Neural cell (in vitro differentiated cells): ENCODE data around the gene ARHGAP30. TPM values are rescaled to one million over a fixed set of nuclear protein-coding genes. Genes with fewer than 3 reads are reported as not detected.
"Not testable (repeated sequence)": the region's sequence is repeated elsewhere in the genome, so short reads cannot be mapped to it uniquely, and the experiment has no call there.

Source experiments
- H2AFZ ChIP-seq: fragments of 200-600, 300-800 bp; sonication (generic), shearing (Covaris generic); 2 replicates; pipeline ENCODE4 v1.6.0; 2014; ENCODE audit warnings: low read depth, mild to moderate bottlenecking, antibody characterized with exemption, low read length, moderate library complexity
- H3F3A ChIP-seq: fragments of 200-600 bp; shearing (Covaris generic); 2 replicates; pipeline ENCODE4 v1.6.1; 2016; ENCODE audit warnings: mild to moderate bottlenecking, moderate library complexity, mixed read lengths, antibody characterized with exemption, low read length; ENCODE audit not compliant: insufficient read depth, poor library complexity, severe bottlenecking
- H3K27ac ChIP-seq: fragments of 200-600, 300-800 bp; sonication (generic), shearing (Covaris generic); 2 replicates; pipeline ENCODE4 v1.5.1; 2014; ENCODE audit warnings: mild to moderate bottlenecking, low read length, moderate library complexity
- H3K27me3 ChIP-seq: fragments of 300-800, 200-600 bp; sonication (generic), shearing (Covaris generic); 2 replicates; pipeline ENCODE4 v1.6.0; 2014; ENCODE audit warnings: mild to moderate bottlenecking, low read depth, low read length, moderate library complexity; ENCODE audit not compliant: insufficient read depth
- H3K36me3 ChIP-seq: fragments of 300-800, 200-600 bp; sonication (generic), shearing (Covaris generic); 2 replicates; pipeline ENCODE4 v1.5.1; 2014; ENCODE audit warnings: mild to moderate bottlenecking, antibody characterized with exemption, low read length, moderate library complexity; ENCODE audit not compliant: insufficient read depth
- H3K4me2 ChIP-seq: fragments of 300-800, 200-600 bp; sonication (generic), shearing (Covaris generic); 2 replicates; pipeline ENCODE4 v1.6.0; 2014; ENCODE audit warnings: mild to moderate bottlenecking, low read length
- H3K4me3 ChIP-seq: fragments of 300-800, 200-600 bp; sonication (generic), shearing (Covaris generic); 2 replicates; pipeline ENCODE4 v1.5.1; 2014; ENCODE audit warnings: mild to moderate bottlenecking, low read length, moderate library complexity
- H3K79me2 ChIP-seq: fragments of 200-600 bp; shearing (Covaris generic); replicated peaks from 2 replicates; pipeline ENCODE4 v1.6.0; 2014; ENCODE audit warnings: mild to moderate bottlenecking, low read length, moderate library complexity; ENCODE audit not compliant: insufficient read depth
- H3K9ac ChIP-seq: fragments of 300-800, 200-600 bp; sonication (generic), shearing (Covaris generic); 2 replicates; pipeline ENCODE4 v1.6.1; 2016; ENCODE audit warnings: mild to moderate bottlenecking, low read length, mixed read lengths
- H3K9me2 ChIP-seq: fragments of 200-600 bp; shearing (Covaris generic); 2 replicates; pipeline ENCODE4 v1.6.1; 2016; ENCODE audit warnings: mild to moderate bottlenecking, low read length, mixed read lengths; ENCODE audit not compliant: insufficient read depth
- H3K9me3 ChIP-seq: fragments of 200-600, 300-800 bp; sonication (generic), shearing (Covaris generic); 2 replicates; pipeline ENCODE4 v1.6.1; 2016; ENCODE audit warnings: mild to moderate bottlenecking, mixed run types, low read length, moderate library complexity, mixed read lengths
- H4K20me1 ChIP-seq: fragments of 200-600 bp; shearing (Covaris generic); 2 replicates; pipeline ENCODE4 v1.6.1; 2016; ENCODE audit warnings: mild to moderate bottlenecking, mixed run types; ENCODE audit not compliant: insufficient read depth
- EP300 ChIP-seq: fragments of 450-650 bp; conservative IDR thresholded peaks from 2 replicates; pipeline ENCODE4 v1.6.1; 2014; ENCODE audit warnings: antibody characterized with exemption, mild to moderate bottlenecking, moderate library complexity; ENCODE audit not compliant: poor library complexity, severe bottlenecking
- EZH2 ChIP-seq: fragments of 200-600, 300-800 bp; shearing (Covaris generic), sonication (generic); IDR thresholded peaks from 2 replicates; pipeline ENCODE4 v1.6.1; 2014; ENCODE audit warnings: antibody characterized with exemption, low read length, borderline replicate concordance, mild to moderate bottlenecking; ENCODE audit not compliant: insufficient read depth, poor library complexity, severe bottlenecking
- MXI1 ChIP-seq: fragments of 450-650 bp; conservative IDR thresholded peaks from 2 replicates; pipeline ENCODE4 v1.6.1; 2014; ENCODE audit warnings: antibody characterized with exemption, mild to moderate bottlenecking; ENCODE audit not compliant: poor library complexity, severe bottlenecking
- POLR2AphosphoS5 ChIP-seq: IDR thresholded peaks from 2 replicates; pipeline ENCODE4 v1.6.1; 2012
- RAD21 ChIP-seq: fragments of 450-650 bp; conservative IDR thresholded peaks from 2 replicates; pipeline ENCODE4 v1.6.1; 2014; ENCODE audit warnings: antibody characterized with exemption, mild to moderate bottlenecking, moderate library complexity
- SMC3 ChIP-seq: fragments of 450-650 bp; conservative IDR thresholded peaks from 2 replicates; pipeline ENCODE4 v1.6.1; 2014; ENCODE audit warnings: antibody characterized with exemption, mild to moderate bottlenecking, moderate library complexity; ENCODE audit not compliant: poor library complexity
- TAF1 ChIP-seq: IDR thresholded peaks from 2 replicates; pipeline ENCODE4 v1.6.1; 2012; ENCODE audit warnings: low read depth
- polyA plus RNA-seq: library from polyadenylated mRNA; depleted of rRNA; stranded (reverse); fragments of >200 nt; gene quantifications from 2 replicates; pipeline ENCODE4 v1.2.3, GENCODE V29; 2014
- TF ChIP-seq, protein P1 (sequence below): fragments of 450-650 bp; IDR thresholded peaks from 2 replicates; pipeline ENCODE4 v1.5.1; 2014; ENCODE audit warnings: antibody characterized with exemption, mild to moderate bottlenecking, moderate library complexity; ENCODE audit not compliant: poor library complexity, severe bottlenecking
- TF ChIP-seq, protein P2 (sequence below): IDR thresholded peaks from 2 replicates; pipeline ENCODE4 v1.6.1; 2012; ENCODE audit warnings: borderline replicate concordance

The ARHGAP30 gene
- polyA plus RNA-seq, 1 donor from 2014 or later, result not detected

DNA sequence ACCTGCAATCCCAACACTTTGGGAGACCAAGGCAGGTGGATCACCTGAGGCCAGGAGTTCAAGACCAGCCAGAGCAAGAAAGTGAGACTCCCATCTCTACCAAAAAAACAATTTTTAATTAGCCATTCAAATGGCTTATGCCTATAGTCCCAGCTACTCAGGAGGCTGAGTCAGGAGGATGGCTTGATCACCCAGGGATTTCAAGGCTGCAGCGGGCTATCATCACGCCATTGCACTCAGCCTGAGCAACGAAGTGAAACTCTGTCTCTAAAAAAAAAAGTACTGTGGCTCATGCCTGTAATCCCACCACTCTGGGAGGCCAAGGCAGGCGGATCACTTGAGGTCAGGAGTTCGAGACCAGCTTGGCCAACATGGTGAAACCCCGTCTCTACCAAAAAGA, 46.3 kb upstream of the ARHGAP30 start:
- not testable (repeated sequence) for H3K9me2 ChIP-seq, H3K9me3 ChIP-seq, H3K27me3 ChIP-seq, H3K27ac ChIP-seq, H3K4me2 ChIP-seq, H2AFZ ChIP-seq, H3K9ac ChIP-seq, H3K36me3 ChIP-seq, H3F3A ChIP-seq, H4K20me1 ChIP-seq
- peak overlapping the region; percentile 99 for H3K4me3 ChIP-seq
- H3K79me2 ChIP-seq, result peaks cover 60% of the 10 kb centered on the region

DNA sequence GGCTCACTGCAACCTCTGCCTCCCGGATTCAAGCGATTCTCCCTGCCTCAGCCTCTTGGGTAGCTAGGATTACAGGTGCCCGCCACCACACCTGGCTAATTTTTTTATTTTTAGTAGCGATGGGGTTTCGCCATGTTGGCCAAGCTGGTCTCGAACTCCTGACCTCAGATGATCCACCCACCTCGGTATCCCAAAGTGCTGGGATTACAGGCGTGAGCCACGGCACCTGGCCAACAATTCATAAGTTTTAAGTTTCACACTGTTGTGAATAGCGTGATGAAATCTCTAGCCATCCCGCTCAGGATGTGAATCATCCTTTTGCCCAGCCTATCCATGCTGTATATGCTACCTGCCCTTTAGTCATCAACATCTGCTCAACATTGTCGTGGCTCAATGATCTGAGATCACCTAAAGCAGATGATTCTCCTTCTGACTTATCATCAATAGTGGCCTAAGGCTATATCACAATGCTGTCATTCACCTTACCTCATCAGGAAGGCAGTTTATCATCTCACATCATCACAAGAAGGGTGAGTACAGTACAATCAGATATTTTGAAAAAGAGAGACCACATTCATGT, 45.5 kb upstream of the ARHGAP30 start:
- no peak overlapping the region for H3K27ac ChIP-seq
- no peaks in the 10 kb centered on the region for H3K36me3 ChIP-seq
- no peak overlapping the region for H2AFZ ChIP-seq
- no peaks in the 10 kb centered on the region for H4K20me1 ChIP-seq
- TF ChIP-seq, protein P1, sequence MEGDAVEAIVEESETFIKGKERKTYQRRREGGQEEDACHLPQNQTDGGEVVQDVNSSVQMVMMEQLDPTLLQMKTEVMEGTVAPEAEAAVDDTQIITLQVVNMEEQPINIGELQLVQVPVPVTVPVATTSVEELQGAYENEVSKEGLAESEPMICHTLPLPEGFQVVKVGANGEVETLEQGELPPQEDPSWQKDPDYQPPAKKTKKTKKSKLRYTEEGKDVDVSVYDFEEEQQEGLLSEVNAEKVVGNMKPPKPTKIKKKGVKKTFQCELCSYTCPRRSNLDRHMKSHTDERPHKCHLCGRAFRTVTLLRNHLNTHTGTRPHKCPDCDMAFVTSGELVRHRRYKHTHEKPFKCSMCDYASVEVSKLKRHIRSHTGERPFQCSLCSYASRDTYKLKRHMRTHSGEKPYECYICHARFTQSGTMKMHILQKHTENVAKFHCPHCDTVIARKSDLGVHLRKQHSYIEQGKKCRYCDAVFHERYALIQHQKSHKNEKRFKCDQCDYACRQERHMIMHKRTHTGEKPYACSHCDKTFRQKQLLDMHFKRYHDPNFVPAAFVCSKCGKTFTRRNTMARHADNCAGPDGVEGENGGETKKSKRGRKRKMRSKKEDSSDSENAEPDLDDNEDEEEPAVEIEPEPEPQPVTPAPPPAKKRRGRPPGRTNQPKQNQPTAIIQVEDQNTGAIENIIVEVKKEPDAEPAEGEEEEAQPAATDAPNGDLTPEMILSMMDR, result no peak
- TF ChIP-seq POLR2AphosphoS5 (no peak), TAF1 (no peak)
- H3K4me2 ChIP-seq, result no peak overlapping the region
- H3K27me3 ChIP-seq, result no peaks in the 10 kb centered on the region
- no peaks in the 10 kb centered on the region for H3F3A ChIP-seq
- no peak overlapping the region for H3K4me3 ChIP-seq
- H3K9ac ChIP-seq, result no peak overlapping the region
- H3K9me3 ChIP-seq, result no peaks in the 10 kb centered on the region
- no peaks in the 10 kb centered on the region for H3K9me2 ChIP-seq
- H3K79me2 ChIP-seq, result peaks cover 60% of the 10 kb centered on the region

DNA sequence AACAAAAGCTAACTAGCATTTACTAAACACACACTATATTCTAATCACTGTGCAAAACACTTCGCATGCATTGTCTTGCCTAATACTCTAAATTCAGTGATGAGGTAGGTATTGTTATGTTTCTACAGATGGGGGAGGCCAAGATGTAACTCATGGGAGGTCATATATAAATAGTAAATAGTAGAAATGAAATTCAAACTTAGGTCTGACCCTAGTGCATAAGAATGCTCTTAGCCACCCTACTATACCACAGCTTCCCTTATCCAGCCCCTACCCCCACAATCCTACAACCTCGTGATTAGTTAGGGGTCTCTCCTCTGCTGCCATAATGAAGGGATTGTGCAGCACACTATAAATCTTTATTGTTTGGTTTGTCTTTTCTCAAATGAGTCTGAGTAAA, 44.9 kb upstream of the ARHGAP30 start:
- H4K20me1 ChIP-seq, result no peaks in the 10 kb centered on the region
- no peak overlapping the region for H3K9ac ChIP-seq
- no peaks in the 10 kb centered on the region for H3K27me3 ChIP-seq
- H3K4me2 ChIP-seq, result no peak overlapping the region
- no peak overlapping the region for H3K27ac ChIP-seq
- no peak overlapping the region for H3K4me3 ChIP-seq
- no peak overlapping the region for H2AFZ ChIP-seq
- no peaks in the 10 kb centered on the region for H3K9me3 ChIP-seq
- no peaks in the 10 kb centered on the region for H3K9me2 ChIP-seq
- TF ChIP-seq SMC3, result no peak
- TF ChIP-seq, protein P1, result no peak
- TF ChIP-seq POLR2AphosphoS5, result no peak
- no peak for TF ChIP-seq RAD21
- TF ChIP-seq TAF1, result no peak
- TF ChIP-seq, protein P2, sequence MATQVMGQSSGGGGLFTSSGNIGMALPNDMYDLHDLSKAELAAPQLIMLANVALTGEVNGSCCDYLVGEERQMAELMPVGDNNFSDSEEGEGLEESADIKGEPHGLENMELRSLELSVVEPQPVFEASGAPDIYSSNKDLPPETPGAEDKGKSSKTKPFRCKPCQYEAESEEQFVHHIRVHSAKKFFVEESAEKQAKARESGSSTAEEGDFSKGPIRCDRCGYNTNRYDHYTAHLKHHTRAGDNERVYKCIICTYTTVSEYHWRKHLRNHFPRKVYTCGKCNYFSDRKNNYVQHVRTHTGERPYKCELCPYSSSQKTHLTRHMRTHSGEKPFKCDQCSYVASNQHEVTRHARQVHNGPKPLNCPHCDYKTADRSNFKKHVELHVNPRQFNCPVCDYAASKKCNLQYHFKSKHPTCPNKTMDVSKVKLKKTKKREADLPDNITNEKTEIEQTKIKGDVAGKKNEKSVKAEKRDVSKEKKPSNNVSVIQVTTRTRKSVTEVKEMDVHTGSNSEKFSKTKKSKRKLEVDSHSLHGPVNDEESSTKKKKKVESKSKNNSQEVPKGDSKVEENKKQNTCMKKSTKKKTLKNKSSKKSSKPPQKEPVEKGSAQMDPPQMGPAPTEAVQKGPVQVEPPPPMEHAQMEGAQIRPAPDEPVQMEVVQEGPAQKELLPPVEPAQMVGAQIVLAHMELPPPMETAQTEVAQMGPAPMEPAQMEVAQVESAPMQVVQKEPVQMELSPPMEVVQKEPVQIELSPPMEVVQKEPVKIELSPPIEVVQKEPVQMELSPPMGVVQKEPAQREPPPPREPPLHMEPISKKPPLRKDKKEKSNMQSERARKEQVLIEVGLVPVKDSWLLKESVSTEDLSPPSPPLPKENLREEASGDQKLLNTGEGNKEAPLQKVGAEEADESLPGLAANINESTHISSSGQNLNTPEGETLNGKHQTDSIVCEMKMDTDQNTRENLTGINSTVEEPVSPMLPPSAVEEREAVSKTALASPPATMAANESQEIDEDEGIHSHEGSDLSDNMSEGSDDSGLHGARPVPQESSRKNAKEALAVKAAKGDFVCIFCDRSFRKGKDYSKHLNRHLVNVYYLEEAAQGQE, result no peak
- TF ChIP-seq EZH2, result no peak
- TF ChIP-seq EP300, result no peak
- no peak for TF ChIP-seq MXI1
- peaks cover 60% of the 10 kb centered on the region for H3K79me2 ChIP-seq
- no peaks in the 10 kb centered on the region for H3K36me3 ChIP-seq
- no peaks in the 10 kb centered on the region for H3F3A ChIP-seq
